GM12865 (cell line): ENCODE measurements around the gene URM1.

Experiments
- DNase-seq: peaks from one replicate; pipeline ENCODE4 v3.0.0; 2010; ENCODE audit warnings: low read depth
- H3K4me3 ChIP-seq: 2 replicates; pipeline ENCODE4 v1.5.1; 2011; ENCODE audit warnings: mild to moderate bottlenecking, low read depth, low read length, control low read depth
- TF ChIP-seq, protein P1 (sequence below): IDR thresholded peaks from 2 replicates; pipeline ENCODE4 v1.5.1; 2011; ENCODE audit warnings: low read length, control low read depth, low read depth, inconsistent platforms; ENCODE audit not compliant: insufficient read depth; ENCODE audit errors: missing control alignments

URM1 gene

DNA sequence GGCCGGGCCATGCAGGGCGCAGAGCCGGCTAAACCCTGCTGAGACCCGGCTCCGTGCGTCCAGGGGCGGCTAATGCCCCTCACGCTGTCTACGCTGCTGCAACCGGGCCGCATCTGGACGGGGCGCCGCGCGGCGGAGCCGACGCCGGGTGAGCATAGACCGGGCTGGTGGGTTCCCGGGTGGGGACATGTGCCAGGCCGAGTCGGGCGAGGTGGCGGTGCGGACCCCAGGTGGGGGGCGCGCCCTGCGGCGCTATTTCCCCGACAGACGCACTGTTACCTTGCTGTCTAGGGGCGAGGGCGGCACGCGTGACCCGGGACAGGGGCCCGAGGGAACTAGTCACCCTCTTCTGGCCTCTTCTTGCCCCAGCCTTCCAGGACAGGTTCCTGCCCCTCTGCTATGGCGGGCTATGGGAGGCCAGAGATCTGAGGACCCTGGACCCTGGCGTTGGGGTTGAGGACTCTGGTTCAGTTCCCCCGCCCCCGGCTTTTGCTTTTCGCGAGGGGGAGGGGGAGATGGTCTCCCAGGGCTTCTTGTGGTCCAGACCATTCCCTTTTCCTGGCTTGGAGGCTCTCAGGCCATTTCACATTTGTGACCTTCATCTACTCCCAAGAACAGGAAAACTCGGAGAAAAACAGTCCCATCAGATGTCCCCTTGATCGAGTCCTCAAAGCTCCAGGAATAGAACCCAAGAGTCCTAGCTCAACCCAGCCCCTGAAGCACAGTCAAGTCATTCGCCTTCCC lies 30.3 kb upstream of the URM1 start:
- TF ChIP-seq, protein P1, sequence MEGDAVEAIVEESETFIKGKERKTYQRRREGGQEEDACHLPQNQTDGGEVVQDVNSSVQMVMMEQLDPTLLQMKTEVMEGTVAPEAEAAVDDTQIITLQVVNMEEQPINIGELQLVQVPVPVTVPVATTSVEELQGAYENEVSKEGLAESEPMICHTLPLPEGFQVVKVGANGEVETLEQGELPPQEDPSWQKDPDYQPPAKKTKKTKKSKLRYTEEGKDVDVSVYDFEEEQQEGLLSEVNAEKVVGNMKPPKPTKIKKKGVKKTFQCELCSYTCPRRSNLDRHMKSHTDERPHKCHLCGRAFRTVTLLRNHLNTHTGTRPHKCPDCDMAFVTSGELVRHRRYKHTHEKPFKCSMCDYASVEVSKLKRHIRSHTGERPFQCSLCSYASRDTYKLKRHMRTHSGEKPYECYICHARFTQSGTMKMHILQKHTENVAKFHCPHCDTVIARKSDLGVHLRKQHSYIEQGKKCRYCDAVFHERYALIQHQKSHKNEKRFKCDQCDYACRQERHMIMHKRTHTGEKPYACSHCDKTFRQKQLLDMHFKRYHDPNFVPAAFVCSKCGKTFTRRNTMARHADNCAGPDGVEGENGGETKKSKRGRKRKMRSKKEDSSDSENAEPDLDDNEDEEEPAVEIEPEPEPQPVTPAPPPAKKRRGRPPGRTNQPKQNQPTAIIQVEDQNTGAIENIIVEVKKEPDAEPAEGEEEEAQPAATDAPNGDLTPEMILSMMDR = no peak
- no peak for DNase-seq
- H3K4me3 ChIP-seq = peak overlapping the region; percentile 59

DNA sequence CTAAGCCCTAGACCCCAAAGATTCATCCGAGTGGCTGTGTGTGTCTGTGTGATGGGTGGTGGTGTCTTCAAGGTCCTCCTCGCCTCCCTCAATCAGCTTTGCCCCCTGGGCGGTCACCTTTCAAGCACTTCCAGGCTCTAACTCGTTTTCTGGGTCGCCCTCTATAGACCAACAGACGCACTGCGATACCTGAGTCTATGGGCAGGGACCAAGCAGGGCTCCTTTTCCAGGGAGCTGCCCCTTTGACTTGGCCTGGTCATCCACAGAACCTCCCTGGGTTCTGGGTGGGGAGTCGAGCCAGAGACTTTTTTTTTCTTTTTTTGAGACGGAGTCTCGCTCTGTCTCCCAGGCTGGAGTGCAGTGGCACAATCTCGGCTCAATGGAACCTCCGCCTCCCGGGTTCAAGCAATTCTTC lies 29.7 kb upstream of the URM1 start:
- peak; percentile 85 for DNase-seq
- TF ChIP-seq, protein P1 = peak; percentile 75
- peak overlapping the region; percentile 59 for H3K4me3 ChIP-seq

DNA sequence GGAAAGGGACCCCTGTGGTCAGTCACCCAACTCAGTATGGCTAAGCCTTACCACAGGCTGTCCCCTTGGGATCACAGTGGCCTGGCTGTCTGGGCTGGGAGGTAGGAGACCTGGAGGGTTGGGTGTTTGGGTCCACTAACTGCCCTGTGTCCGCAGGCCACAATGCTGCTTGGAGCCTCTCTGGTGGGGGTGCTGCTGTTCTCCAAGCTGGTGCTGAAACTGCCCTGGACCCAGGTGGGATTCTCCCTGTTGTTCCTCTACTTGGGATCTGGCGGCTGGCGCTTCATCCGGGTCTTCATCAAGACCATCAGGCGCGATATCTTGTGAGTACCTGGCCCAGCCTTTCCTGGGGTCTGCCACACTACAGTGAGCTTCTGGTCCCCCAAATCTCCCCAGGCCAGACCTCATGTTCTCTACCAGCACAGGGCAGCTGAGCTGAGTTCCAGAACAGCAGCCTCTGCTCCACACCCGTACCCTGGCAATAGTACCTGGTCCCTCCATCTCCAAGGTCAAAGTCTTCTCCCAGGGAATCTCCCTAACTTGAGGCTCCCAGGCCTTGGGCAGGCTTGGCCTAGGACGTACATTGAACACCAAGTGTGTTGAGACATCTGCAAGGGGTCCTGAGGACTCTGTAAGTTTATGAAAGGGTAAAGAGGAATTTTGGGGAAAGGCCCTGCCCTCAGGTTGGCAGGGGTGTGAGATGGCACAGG lies 28.0 kb upstream of the URM1 start:
- no peak for DNase-seq
- TF ChIP-seq, protein P1 = no peak
- no peak overlapping the region for H3K4me3 ChIP-seq

DNA sequence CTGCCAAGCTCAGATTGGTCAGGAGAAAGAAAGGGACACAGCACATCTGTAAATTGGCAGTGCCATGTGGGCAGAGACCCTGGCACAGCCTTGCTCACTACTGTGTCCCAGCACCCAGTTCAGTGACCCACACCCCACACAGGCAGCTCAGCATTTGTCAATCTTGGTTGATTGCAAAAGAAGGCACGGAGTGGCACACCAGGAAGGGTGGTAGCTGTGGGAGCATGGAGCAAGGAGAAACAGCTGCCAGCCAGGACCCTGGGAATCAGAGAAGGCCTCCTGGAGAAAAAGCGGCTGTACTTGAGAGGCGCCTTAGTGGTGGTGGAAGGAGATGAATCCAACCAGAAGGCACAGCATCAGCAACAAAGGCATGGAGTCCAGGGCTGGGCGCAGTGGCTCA lies 27.3 kb upstream of the URM1 start:
- DNase-seq = no peak
- no peak overlapping the region for H3K4me3 ChIP-seq
- TF ChIP-seq, protein P1 = no peak

DNA sequence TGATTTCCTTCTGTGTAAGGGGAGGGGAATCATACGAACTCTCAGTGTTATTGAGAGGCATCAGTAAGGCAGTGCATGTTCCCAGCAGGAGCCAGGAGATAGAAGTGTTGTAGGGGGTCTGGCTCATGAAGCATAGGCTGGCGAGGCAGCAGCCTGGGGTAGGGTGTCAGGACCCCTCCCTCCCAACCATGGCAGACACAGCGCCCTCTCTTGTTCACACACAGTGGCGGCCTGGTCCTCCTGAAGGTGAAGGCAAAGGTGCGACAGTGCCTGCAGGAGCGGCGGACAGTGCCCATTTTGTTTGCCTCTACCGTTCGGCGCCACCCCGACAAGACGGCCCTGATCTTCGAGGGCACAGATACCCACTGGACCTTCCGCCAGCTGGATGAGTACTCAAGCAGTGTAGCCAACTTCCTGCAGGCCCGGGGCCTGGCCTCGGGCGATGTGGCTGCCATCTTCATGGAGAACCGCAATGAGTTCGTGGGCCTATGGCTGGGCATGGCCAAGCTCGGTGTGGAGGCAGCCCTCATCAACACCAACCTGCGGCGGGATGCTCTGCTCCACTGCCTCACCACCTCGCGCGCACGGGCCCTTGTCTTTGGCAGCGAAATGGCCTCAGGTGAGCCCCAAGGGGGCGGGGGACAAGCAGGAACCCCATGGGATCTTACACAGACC lies 26.1 kb upstream of the URM1 start:
- no peak for DNase-seq
- TF ChIP-seq, protein P1 = no peak
- no peak overlapping the region for H3K4me3 ChIP-seq

DNA sequence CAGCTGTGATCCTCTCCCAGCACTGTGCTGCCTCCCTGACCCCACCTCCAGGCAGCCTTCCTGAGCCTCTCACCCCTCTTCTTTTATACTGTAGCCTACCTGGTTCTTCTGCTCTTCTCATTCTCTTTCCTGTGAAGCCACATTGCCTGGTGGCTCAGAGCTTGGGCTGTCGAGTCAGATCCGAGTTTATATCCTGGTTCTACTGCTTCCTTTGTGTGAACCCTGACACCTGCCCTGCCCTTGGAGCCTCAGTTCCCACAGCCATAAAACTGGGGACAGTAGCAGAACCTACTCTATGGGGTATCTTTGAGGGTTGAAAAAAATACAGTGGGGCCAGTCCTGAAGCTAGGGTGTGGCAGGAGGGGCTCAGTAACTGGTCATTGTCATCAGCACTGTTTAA lies 22.0 kb upstream of the URM1 start:
- no peak overlapping the region for H3K4me3 ChIP-seq
- TF ChIP-seq, protein P1 = no peak
- no peak for DNase-seq
